Tibial nerve (tissue), 4 donors: Measurements from ENCODE around the gene NFATC2.

Experiments
- CTCF ChIP-seq, 5 experiments: fragments of 200-600 bp in 3 of 5; fragments of 450-650 bp in 2 of 5; sonication (generic) in 3 of 5; IDR thresholded peaks; one replicate each; pipeline ENCODE4 v1.5.1; 2016 to 2019; ENCODE audit warnings: antibody characterized with exemption in 5 of 5, mild to moderate bottlenecking in 3 of 5, moderate library complexity in 2 of 5
- EP300 ChIP-seq, 2 donors: sonication (generic); formaldehyde crosslinking; IDR thresholded peaks; one replicate each; pipeline ENCODE4 v1.6.1; 2017; ENCODE audit warnings: antibody characterized with exemption in 2 of 2, mild to moderate bottlenecking in 1 of 2
- POLR2A ChIP-seq, 2 donors: fragments of 450-650 bp; IDR thresholded peaks; one replicate each; pipeline ENCODE4 v1.6.1; 2017; ENCODE audit warnings: antibody characterized with exemption in 2 of 2, mild to moderate bottlenecking in 2 of 2, moderate library complexity in 2 of 2

DNA sequence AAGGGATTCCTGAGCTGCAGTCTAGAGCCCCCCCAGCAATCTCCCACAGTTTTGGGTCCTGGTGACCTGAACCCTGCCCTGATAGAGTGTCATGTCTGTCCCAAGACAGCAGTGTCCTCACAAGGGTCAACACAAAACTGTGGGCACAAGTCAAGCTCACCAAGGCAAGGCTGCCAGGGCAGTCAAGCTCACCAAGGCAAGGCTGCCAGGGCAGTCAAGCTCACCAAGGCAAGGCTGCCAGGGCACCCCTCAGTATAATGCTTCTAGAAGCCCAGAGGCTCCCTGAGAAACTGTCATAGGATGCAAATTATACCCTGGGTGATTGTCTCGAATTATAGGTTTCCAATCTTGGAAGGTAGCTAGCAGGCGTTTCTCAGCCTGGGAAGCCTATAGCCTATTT, 108.5 kb downstream of the NFATC2 start:
- TF ChIP-seq POLR2A (IDR thresholded peaks at IDR 0.05) (no peak), CTCF (IDR thresholded peaks at IDR 0.05) (no peak), EP300 (IDR thresholded peaks at IDR 0.05) (no peak)
